Stimulated activated naive CD8-positive, alpha-beta T cell treated with anti-CD3 and anti-CD28 coated beads, Interleukin-15, amount 100 ng/mL, for 72 hours (primary cell): Measurements from ENCODE around the gene C4orf54.

Experiments
- ATAC-seq: fragments of 150-1000 bp; cut with Tn5 transposase; 2 replicates; pipeline ENCODE4 v1.10.0; 2021; ENCODE audit warnings: mild to moderate bottlenecking, moderate library complexity
- DNase-seq, 2 donors: peaks; one replicate each; pipeline ENCODE4 v3.0.0; 2021 to 2022
- H3K27ac Mint-ChIP-seq, 2 donors: one replicate each; pipeline ENCODE4 v1.8.0; 2022; ENCODE audit warnings: mild to moderate bottlenecking in 2 of 2, mixed read lengths in 2 of 2, moderate library complexity in 2 of 2
- H3K27me3 Mint-ChIP-seq: one replicate; pipeline ENCODE4 v1.8.0; 2022; ENCODE audit warnings: mixed read lengths
- H3K4me1 Mint-ChIP-seq: one replicate; pipeline ENCODE4 v1.8.0; 2022; ENCODE audit warnings: mild to moderate bottlenecking, mixed read lengths
- H3K4me3 Mint-ChIP-seq, 2 donors: one replicate each; pipeline ENCODE4 v1.8.0; 2022; ENCODE audit warnings: mild to moderate bottlenecking in 2 of 2, mixed read lengths in 2 of 2, moderate library complexity in 1 of 2
- H3K9me3 Mint-ChIP-seq, 2 donors: one replicate each; pipeline ENCODE4 v1.8.0; 2022; ENCODE audit warnings: mixed read lengths in 2 of 2

The C4orf54 gene

GRCh38 chr4:99614491-99614890 lies 43.1 kb downstream of the C4orf54 start:
- DNase-seq (no peak), ATAC-seq (no peak)
- Mint-ChIP-seq H3K4me1 (no peaks in the 10 kb centered on the region), H3K4me3 (no peak overlapping the region), H3K27me3 (peaks cover 4% of the 10 kb centered on the region), H3K9me3 (no peaks in the 10 kb centered on the region), H3K27ac (no peak overlapping the region)

GRCh38 chr4:99612704-99613103 lies 44.9 kb downstream of the C4orf54 start:
- ATAC-seq (no peak), DNase-seq (no peak)
- peaks cover 19% of the 10 kb centered on the region for H3K27me3 Mint-ChIP-seq
- H3K27ac Mint-ChIP-seq, result no peak overlapping the region
- no peaks in the 10 kb centered on the region for H3K4me1 Mint-ChIP-seq
- H3K9me3 Mint-ChIP-seq, result no peaks in the 10 kb centered on the region
- no peak overlapping the region for H3K4me3 Mint-ChIP-seq

DNA sequence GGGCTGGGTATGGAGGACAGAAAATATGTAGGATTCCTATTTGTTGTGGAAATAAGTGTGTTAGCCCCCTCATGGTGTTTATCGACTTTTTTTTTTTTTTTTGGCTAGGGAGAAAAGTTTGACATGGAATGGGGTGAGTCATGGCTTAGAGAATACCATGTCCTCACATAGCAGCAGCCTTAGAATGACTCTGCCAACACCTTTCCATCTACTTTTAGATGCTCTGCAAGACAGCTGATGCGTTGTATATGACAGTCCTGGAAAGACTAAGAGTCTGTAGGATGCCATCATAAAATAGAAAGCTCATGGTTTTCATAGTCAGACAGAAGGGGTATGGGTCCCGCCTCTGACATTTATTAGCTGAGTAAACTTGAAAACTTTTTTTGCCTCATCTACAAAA lies 45.3 kb downstream of the C4orf54 start:
- Mint-ChIP-seq H3K9me3 (no peaks in the 10 kb centered on the region), H3K4me1 (no peaks in the 10 kb centered on the region), H3K27me3 (peaks cover 24% of the 10 kb centered on the region), H3K4me3 (no peak overlapping the region), H3K27ac (no peak overlapping the region)
- no peak for DNase-seq
- no peak for ATAC-seq

DNA sequence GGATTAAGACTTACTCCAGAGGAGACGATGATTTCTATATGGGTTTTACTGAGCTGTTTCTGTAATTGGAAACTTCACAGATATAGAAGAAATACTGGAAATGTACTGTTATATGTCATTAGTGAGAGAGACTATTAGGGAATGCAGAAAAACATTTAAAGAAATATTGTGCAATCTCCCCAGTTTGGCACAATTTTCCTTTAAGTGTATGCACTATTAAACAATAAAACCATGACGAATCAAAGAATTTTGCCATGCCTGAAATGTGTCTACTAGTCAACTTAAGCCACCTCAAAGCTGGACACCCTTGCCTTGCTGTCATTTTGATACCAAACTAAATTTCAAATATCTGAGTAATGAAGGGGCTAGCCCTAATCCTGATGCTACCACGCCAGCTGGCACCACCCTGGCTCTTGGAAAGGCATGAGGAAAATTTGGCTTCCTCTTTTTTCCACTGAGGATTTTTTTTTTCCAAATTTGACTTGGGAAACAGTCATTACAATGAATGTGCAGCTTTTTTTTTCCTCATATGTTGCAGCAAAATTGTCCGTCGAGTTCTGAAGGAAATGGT lies 46.9 kb downstream of the C4orf54 start:
- Mint-ChIP-seq H3K27ac (no peak overlapping the region), H3K4me1 (no peaks in the 10 kb centered on the region), H3K9me3 (no peaks in the 10 kb centered on the region), H3K4me3 (no peak overlapping the region), H3K27me3 (peaks cover 27% of the 10 kb centered on the region)
- DNase-seq, result no peak
- no peak for ATAC-seq

- Mint-ChIP-seq H3K4me3 (no peak overlapping the region), H3K27me3 (peaks cover 27% of the 10 kb centered on the region), H3K9me3 (no peaks in the 10 kb centered on the region), H3K4me1 (no peaks in the 10 kb centered on the region), H3K27ac (no peak overlapping the region)
- no peak for ATAC-seq
- DNase-seq, result no peak
Observed at GRCh38 chr4:99608417-99608816, 49.2 kb downstream of the C4orf54 start.
